ENCODE data around the gene CBY1. TPM values are rescaled to one million over a fixed set of nuclear protein-coding genes. Genes with fewer than 3 reads are reported as not detected.
A peak's percentile ranks its signal among the peaks of the same experiment; 100 is the strongest.

The CBY1 gene
- total and polyA plus RNA-seq, 2 donors (not counting 3 experiments of a cell fraction or from before 2014, with no cell fraction given) = 37.0 to 41.8 TPM

- DNase-seq (ENCODE audit: low read depth, low spot score) = peak; percentile 16
These were observed 48.3 kb downstream of the CBY1 start for GRCh38 chr22:38704654-38705234.

GRCh38 chr22:38705235-38706100 lies 49.0 kb downstream of the CBY1 start, which contains the start of gene GTPBP1:
TSS of gene GTPBP1 (plus strand) at chr22:38705944. CDS start at chr22:38705956, 12 bp downstream.
- H2AFZ ChIP-seq (ENCODE audit: low read depth, low read length) = peak within 1 kb of the TSS; percentile 40
- DNase-seq (ENCODE audit: low read depth, low spot score) = peak; percentile 100
- dilution Hi-C loops (cut with MboI; ENCODE audit: extremely low pct_ligation_motif_present, low sequenced_read_pairs) = no loop called here
- peak within 1 kb of the TSS; percentile 83 for H3K9ac ChIP-seq (replicated peaks; ENCODE audit: extremely low read depth, insufficient read depth, low read length)
- no peaks in the 10 kb centered on the region for H3K27me3 ChIP-seq (ENCODE audit: control insufficient read depth in 2 of 2, insufficient read depth in 2 of 2, low read length in 2 of 2)
- H4K20me1 ChIP-seq (replicated peaks; ENCODE audit: control insufficient read depth, extremely low read depth, insufficient read depth, low read length) = peaks cover 7% of the 10 kb centered on the region
- H3K4me1 ChIP-seq (ENCODE audit: control insufficient read depth, extremely low read depth, insufficient read depth, low read length) = peaks cover 33% of the 10 kb centered on the region
- H3K36me3 ChIP-seq (ENCODE audit: control insufficient read depth in 2 of 2, extremely low read depth in 1 of 2, insufficient read depth in 2 of 2, low read length in 2 of 2) = no peaks in the 10 kb centered on the region
- peak; percentile 85 for TF ChIP-seq POLR2A (IDR thresholded peaks at IDR 0.05; ENCODE audit: low read depth, low read length)
- no peak for TF ChIP-seq MYC (IDR thresholded peaks at IDR 0.05; ENCODE audit: low read depth, low read length)
- TF ChIP-seq MAX (IDR thresholded peaks at IDR 0.05; ENCODE audit: insufficient read depth, insufficient read length) = no peak
- TF ChIP-seq JUN (IDR thresholded peaks at IDR 0.05; ENCODE audit: borderline replicate concordance, insufficient read depth, insufficient read length, low read depth) = no peak
- no peak for TF ChIP-seq EZH2 (IDR thresholded peaks at IDR 0.05; ENCODE audit: borderline replicate concordance, low read depth, low read length, severe bottlenecking)
- TF ChIP-seq GATA2 (IDR thresholded peaks at IDR 0.05; ENCODE audit: insufficient read depth, insufficient read length, low read depth, low read length) = no peak
- TF ChIP-seq FOS (IDR thresholded peaks at IDR 0.05; ENCODE audit: borderline replicate concordance, insufficient read depth, low read length) = no peak
- peak; percentile 56 for TF ChIP-seq POLR2AphosphoS5 (IDR thresholded peaks at IDR 0.05; ENCODE audit: insufficient read depth, low read depth, low read length)
- TF ChIP-seq CTCF (IDR thresholded peaks at IDR 0.05; ENCODE audit: extremely low read depth in 1 of 2, insufficient read depth in 1 of 2, low read depth in 1 of 2, low read length in 2 of 2) = no peak
- intact Hi-C loops (cut with micrococcal nuclease) = loop anchor here (2.0 to 10.0 kb wide), 2 partner anchors 51 to 201 kb away; partner anchors contain the start of gene DDX17
- H3K4me2 ChIP-seq (ENCODE audit: insufficient read depth, low read length) = peak within 1 kb of the TSS; percentile 97
- H3K9me1 ChIP-seq (replicated peaks; ENCODE audit: control insufficient read depth, extremely low read depth, insufficient read depth, low read length) = no peaks in the 10 kb centered on the region
- peak within 1 kb of the TSS; percentile 84 to 95 (median 89) for H3K4me3 ChIP-seq (replicated peaks in 1 of 3; ENCODE audit: insufficient read depth in 1 of 3, low read depth in 1 of 3, low read length in 3 of 3)
- peak; percentile 100 for FAIRE-seq
- ChIA-PET CTCF (interaction anchor here (1.0 to 3.3 kb wide), 7 partner anchors 8 to 653 kb away, joined by 3 to 19 read pairs (median 6); partner anchors contain the start of gene TOMM22), POLR2A (interaction anchor here (0.5 to 1.2 kb wide), 5 partner anchors 9 to 395 kb away, joined by 3 to 4 read pairs (median 3); partner anchors contain the start of genes SUN2 and TOMM22)
- BruUV-seq (replicated peaks) = no TSS peak
- H3K9me3 ChIP-seq (replicated peaks; ENCODE audit: control insufficient read depth, insufficient read depth, low read length) = no peaks in the 10 kb centered on the region
- H3K79me2 ChIP-seq (ENCODE audit: control insufficient read depth, insufficient read depth, low read length) = peaks cover 44% of the 10 kb centered on the region
- peak within 1 kb of the TSS; percentile 67 for H3K27ac ChIP-seq (ENCODE audit: insufficient read depth, low read depth, low read length)

More at GRCh38 chr22:38704654-38705234, 48.3 kb downstream of the CBY1 start:
- Histone ChIP-seq H3K4me1 (ENCODE audit: control insufficient read depth, extremely low read depth, insufficient read depth, low read length) (peaks cover 33% of the 10 kb centered on the region), H3K27me3 (ENCODE audit: control insufficient read depth in 2 of 2, insufficient read depth in 2 of 2, low read length in 2 of 2) (no peaks in the 10 kb centered on the region), H3K4me2 (ENCODE audit: insufficient read depth, low read length) (peak overlapping the region; percentile 74), H3K9me1 (replicated peaks; ENCODE audit: control insufficient read depth, extremely low read depth, insufficient read depth, low read length) (no peaks in the 10 kb centered on the region), H2AFZ (ENCODE audit: low read depth, low read length) (peak overlapping the region; percentile 40), H3K27ac (ENCODE audit: insufficient read depth, low read depth, low read length) (peak overlapping the region; percentile 28), H3K9me3 (replicated peaks; ENCODE audit: control insufficient read depth, insufficient read depth, low read length) (no peaks in the 10 kb centered on the region), H3K9ac (replicated peaks; ENCODE audit: extremely low read depth, insufficient read depth, low read length) (peak overlapping the region; percentile 25), H4K20me1 (replicated peaks; ENCODE audit: control insufficient read depth, extremely low read depth, insufficient read depth, low read length) (peaks cover 7% of the 10 kb centered on the region), H3K79me2 (ENCODE audit: control insufficient read depth, insufficient read depth, low read length) (peaks cover 44% of the 10 kb centered on the region), H3K36me3 (ENCODE audit: control insufficient read depth in 2 of 2, extremely low read depth in 1 of 2, insufficient read depth in 2 of 2, low read length in 2 of 2) (no peaks in the 10 kb centered on the region), H3K4me3 (replicated peaks in 1 of 3; ENCODE audit: insufficient read depth in 1 of 3, low read depth in 1 of 3, low read length in 3 of 3) (peak overlapping the region in 2 of 3 experiments; percentile 6 to 42)
- intact Hi-C loops (cut with micrococcal nuclease) (loop anchor here (2.0 to 10.0 kb wide), 2 partner anchors 52 to 200 kb away; partner anchors contain the start of gene DDX17), dilution Hi-C loops (cut with MboI; ENCODE audit: extremely low pct_ligation_motif_present, low sequenced_read_pairs) (no loop called here)
- peak; percentile 54 for FAIRE-seq
- POLR2A ChIA-PET = no interaction called here
- no peak for TF ChIP-seq POLR2A (IDR thresholded peaks at IDR 0.05; ENCODE audit: low read depth, low read length)
- no peak for TF ChIP-seq MYC (IDR thresholded peaks at IDR 0.05; ENCODE audit: low read depth, low read length)
- TF ChIP-seq FOS (IDR thresholded peaks at IDR 0.05; ENCODE audit: borderline replicate concordance, insufficient read depth, low read length) = no peak
- no peak for TF ChIP-seq POLR2AphosphoS5 (IDR thresholded peaks at IDR 0.05; ENCODE audit: insufficient read depth, low read depth, low read length)
- TF ChIP-seq MAX (IDR thresholded peaks at IDR 0.05; ENCODE audit: insufficient read depth, insufficient read length) = no peak
- CTCF ChIA-PET = interaction anchor here (1.0 to 2.2 kb wide), 2 partner anchors 13 to 23 kb away, joined by 3 to 14 read pairs; partner anchors contain the start of gene TOMM22
- no TSS peak for BruUV-seq (replicated peaks)
